GM21390 (cell line): ENCODE results near the gene THY1.

Experiments
- ATAC-seq: cut with Tn5 transposase; IDR thresholded peaks from one replicate; pipeline ENCODE4 v1.9.1; 2021; ENCODE audit not compliant: unreplicated experiment

Gene THY1

DNA sequence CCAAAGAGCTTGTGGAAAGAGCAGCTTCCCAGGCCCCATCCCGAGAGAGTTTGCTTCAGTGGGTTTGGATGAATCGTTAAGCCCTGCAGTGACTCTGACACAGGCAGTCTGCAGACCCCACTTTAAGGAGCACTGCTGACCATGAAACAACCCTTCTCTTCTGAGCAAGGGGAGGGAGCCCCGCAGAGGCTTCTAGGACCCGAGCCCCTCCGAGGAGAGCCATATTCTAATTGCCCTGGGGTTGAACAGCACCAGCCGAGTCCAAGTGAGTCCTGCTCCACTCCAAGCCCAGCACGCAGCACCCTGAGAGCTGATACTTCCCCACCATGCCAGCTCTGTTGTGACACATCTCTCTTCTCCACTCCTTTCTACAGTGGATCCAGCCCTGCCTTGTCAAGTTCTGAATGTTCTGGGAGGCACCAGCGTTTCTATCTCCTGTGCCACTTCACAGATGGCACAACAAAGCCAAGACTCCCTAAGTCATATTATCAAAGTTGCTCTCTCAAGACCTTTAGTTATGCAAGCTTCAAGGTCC is 51.8 kb downstream of the THY1 start:
- ATAC-seq: no peak

DNA sequence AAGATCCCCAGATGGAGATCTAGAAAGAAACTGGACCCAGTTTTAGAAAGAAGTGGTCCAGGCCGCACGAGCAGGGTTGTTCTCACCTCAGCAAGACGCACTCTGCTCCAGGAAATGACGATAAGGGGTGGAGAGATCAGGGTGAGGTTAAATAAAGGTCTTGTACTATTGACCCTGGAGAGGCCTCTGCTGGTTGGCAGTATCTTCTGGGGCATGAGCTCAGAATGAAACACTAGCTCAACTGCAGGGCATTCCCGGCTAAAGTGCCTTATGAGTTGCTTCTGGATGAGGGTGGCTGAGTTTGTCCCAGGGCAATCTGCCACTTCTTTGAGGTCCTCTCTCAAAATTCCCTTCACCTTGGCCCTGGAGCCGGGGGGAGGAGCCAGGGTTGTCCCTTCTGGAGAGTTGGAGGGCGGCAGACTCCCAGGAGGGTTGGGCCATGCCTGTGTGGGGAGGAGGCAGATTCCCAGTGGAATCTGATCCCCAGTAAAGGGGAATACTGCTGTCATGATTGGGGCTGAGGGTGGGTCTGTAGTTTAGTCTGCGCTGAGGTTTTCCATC is 52.4 kb downstream of the THY1 start:
- no peak for ATAC-seq

DNA sequence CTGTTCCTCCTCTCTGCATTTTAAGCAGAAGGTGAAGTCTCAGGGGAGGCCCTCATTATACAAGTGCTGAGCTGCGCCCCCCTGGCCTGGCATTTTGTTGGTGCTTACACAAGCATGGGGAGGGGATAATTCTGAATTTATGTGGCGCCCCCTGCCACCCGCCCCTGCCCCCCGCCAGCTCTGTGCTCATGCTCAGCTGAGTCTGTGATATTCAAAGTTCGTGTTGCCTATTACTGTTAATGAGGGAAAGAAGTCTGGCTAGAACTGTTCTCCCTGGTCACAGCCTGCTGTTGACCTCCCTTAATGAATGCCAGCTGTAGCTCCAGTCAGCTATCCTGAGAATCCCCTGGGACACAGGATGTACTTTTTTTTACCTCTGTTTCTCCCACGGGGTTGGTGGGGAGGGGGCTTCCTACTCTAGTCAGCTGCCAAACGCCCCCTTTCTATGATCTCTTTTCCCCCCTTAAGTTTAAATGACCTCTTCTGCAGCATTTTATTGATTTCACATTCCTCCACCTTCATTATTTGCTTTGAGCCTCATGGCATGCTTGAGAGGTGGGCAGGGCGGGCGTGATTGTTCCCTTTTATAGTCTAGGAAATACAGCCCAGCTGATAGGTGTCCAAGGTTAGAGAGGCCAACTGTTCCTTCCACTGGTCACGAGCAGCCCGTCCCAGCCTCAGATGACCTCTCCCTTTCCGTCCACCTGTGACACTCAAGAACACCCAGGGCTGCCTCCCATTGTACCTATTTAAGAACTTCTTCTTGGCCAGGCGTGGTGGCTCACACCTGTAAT is 53.6 kb downstream of the THY1 start:
- ATAC-seq: no peak

DNA sequence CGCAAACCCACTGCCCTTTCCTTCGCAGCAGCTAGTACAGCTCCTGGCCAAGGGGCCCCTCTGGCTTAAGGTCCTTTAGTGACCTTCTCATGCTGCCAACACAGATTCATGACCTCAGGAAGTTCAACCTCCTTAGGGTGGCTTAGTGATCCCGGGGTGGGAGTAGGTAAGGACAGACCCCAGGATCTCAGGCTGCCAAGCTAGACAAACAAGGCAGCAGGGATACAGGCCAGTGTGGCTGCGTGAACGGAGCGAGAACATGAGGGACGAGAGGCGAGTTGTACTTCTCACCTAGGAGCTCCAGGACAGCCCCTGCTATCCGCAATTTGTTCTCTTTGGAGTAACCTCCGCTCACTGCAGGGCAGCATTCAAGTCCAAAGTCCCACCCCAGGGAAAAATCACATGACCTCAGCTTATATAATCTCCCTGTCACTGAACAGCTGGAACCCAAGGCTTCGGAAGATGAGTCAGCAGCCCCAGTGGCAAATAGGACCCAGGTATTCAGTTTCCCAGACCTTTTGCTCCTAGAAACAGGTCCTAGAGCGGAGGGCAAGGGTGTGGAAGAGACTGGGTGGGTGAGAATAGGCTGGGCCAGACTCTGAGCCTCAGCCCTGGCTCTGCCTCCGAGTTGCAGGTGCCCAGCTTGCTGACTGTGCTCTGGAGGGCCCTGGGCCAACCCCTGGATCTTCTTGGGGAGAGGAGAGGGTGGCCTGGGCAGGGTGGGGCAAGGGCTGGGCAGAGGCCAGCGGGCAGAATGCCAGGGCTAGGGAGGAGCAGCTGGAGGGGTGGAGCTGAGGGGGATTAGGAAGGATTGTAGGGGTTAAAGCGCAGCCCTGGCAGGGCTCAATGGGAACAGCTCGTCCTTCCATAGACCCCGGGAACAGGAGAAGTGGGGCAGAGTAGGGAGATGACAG is 54.6 kb downstream of the THY1 start:
- no peak for ATAC-seq

DNA sequence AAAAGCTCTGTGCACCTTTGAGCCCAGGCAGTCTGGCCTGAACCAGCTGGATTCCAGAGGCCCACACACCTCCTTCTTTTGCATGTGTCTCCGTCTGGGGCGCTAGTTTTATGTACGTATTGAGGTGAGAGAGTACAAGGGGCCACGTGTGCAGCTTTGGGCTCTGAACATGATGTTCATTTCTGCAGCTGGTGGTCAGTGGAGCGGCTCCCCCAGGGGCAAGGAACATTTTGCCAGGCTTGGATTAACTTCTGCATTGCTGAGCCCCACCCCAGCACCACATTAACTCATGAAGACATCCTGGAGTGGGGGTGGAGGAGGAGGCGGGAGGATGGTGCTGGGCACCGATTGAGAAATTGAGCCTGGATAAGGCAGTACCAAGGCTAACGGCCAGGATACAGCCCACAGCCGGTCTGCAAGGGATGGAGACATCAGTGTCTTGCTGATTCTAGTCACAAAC is 55.3 kb downstream of the THY1 start:
- no peak for ATAC-seq
